Neural crest cell (in vitro differentiated cells): Measurements from ENCODE around the gene NAV1. TPM values are rescaled to one million over a fixed set of nuclear protein-coding genes. Genes with fewer than 3 reads are reported as not detected.
A peak's percentile ranks its signal among the peaks of the same experiment; 100 is the strongest.

Experiments
- DNase-seq: peaks from one replicate; pipeline ENCODE4 v3.0.0; 2021; ENCODE audit warnings: low read depth, mixed read lengths, low spot score
- H3K27ac Mint-ChIP-seq: one replicate; pipeline ENCODE4 v1.8.0; 2021; ENCODE audit warnings: mild to moderate bottlenecking, mixed read lengths; ENCODE audit not compliant: unreplicated experiment
- H3K27me3 Mint-ChIP-seq: 2 replicates; pipeline ENCODE4 v1.8.0; 2021; ENCODE audit warnings: low read depth, mild to moderate bottlenecking, mixed read lengths
- H3K36me3 Mint-ChIP-seq: 2 replicates; pipeline ENCODE4 v1.8.0; 2021; ENCODE audit warnings: low read depth, mild to moderate bottlenecking, mixed read lengths
- H3K4me1 Mint-ChIP-seq: 2 replicates; pipeline ENCODE4 v1.8.0; 2021; ENCODE audit warnings: mixed read lengths
- H3K4me3 Mint-ChIP-seq: one replicate; pipeline ENCODE4 v1.8.0; 2021; ENCODE audit warnings: mild to moderate bottlenecking, mixed read lengths
- H3K9me3 Mint-ChIP-seq: 2 replicates; pipeline ENCODE4 v1.8.0; 2021; ENCODE audit warnings: mixed read lengths
- total RNA-seq: library from RNA; stranded (reverse); gene quantifications from 2 replicates; pipeline ENCODE4 v1.2.1, GENCODE V29; 2021
- TF ChIP-seq, protein P1 (sequence below): fragments of 200-600 bp; sonication (generic); conservative IDR thresholded peaks from 2 replicates; pipeline ENCODE4 v1.5.0; 2021; ENCODE audit warnings: antibody characterized with exemption, mild to moderate bottlenecking

NAV1 gene
- total RNA-seq, 1 donor from 2014 or later, result 47.3 TPM

DNA sequence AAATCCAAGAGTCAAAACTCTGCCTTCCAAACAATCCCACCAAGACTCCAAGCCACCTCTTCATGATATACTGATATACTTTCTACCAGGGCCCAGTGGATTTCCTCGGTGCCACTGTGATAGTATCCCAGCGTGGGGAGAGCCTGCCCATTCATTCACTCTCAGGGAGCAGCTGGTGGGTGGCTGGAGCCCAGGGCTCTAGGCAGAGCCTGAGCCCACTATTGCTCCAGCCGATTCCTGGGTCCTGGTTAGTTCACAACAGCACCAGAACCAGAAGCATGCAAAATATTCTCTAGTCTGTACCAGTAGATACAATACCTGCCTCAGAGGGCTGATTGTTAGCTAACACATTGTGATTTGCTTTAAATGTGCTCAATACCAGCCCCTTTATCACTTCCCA is 32.8 kb upstream of the NAV1 start:
- Mint-ChIP-seq H3K27me3 (peaks cover 4% of the 10 kb centered on the region), H3K4me3 (no peak overlapping the region), H3K36me3 (no peaks in the 10 kb centered on the region), H3K4me1 (peaks cover 36% of the 10 kb centered on the region), H3K27ac (peak overlapping the region; percentile 28), H3K9me3 (no peaks in the 10 kb centered on the region)
- DNase-seq, result no peak
- TF ChIP-seq, protein P1, sequence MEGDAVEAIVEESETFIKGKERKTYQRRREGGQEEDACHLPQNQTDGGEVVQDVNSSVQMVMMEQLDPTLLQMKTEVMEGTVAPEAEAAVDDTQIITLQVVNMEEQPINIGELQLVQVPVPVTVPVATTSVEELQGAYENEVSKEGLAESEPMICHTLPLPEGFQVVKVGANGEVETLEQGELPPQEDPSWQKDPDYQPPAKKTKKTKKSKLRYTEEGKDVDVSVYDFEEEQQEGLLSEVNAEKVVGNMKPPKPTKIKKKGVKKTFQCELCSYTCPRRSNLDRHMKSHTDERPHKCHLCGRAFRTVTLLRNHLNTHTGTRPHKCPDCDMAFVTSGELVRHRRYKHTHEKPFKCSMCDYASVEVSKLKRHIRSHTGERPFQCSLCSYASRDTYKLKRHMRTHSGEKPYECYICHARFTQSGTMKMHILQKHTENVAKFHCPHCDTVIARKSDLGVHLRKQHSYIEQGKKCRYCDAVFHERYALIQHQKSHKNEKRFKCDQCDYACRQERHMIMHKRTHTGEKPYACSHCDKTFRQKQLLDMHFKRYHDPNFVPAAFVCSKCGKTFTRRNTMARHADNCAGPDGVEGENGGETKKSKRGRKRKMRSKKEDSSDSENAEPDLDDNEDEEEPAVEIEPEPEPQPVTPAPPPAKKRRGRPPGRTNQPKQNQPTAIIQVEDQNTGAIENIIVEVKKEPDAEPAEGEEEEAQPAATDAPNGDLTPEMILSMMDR, result no peak

DNA sequence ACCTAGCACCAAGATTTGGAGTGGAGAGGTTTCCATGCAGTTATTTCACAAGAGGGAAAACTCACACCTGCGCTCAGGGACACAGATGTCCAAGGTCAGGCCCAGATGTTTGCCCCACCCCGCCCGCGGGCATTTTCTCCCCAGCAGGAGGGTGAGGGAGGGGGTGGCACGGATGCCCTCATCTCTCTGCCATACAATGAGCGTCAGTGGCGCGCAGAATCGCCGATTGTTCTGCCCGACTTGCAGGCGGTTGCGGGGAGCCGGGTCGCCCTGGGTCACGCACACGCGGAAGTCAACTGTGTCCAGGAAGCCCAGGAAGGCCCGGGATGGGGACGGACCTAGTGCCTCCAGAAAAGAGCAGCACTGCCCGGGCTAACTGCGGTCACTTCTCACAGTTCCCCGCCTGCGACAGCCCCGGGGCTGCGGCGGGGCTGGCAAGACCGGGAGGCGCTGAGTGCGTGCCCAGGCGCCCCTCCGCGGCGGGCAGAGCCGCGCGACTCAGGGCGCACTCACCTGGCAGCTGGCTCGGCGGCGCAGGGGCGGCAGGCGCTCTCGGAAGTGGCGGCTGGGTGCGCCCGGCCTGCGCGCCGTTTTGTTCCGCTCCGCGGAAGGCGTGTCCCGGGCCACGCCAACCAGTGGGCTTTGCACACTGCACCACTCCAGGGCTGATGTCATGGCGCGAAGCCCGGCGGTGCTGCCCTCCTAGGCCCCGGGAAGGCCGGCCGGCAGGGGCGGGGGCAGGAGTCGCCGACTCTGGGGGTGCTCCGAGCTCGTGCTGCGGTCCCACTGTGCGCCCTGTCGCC is 32.2 kb upstream of the NAV1 start, which contains the start of gene CSRP1:
TSS of gene CSRP1 (minus strand) at position 567 of the 803 bp plus-strand sequence. CDS start 10,820 bp downstream, outside the sequence.
- Mint-ChIP-seq H3K27ac (peak within 1 kb of the TSS; percentile 28), H3K27me3 (peaks cover 4% of the 10 kb centered on the region), H3K36me3 (no peaks in the 10 kb centered on the region), H3K9me3 (no peaks in the 10 kb centered on the region), H3K4me3 (no peak within 1 kb of the TSS), H3K4me1 (peaks cover 37% of the 10 kb centered on the region)
- no peak for DNase-seq
- TF ChIP-seq, protein P1, result no peak

DNA sequence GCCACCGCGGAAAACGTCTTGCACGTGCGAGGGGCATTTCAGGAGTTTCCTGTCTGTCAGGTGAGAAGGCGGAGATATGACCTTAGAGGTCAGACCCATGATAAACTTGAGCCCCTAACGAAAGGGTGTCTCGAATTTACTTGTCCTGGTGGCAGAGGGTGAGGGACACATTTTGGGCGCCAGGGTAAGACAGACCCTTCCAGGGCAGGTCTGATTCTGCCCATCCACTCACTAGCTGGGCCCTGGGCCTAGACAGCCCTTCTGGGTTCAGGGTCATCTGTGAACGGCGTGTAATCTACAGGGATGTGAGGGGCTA is 31.6 kb upstream of the NAV1 start:
- no peak for DNase-seq
- TF ChIP-seq, protein P1, result no peak
- Mint-ChIP-seq H3K4me3 (no peak overlapping the region), H3K36me3 (no peaks in the 10 kb centered on the region), H3K27ac (no peak overlapping the region), H3K9me3 (no peaks in the 10 kb centered on the region), H3K4me1 (peaks cover 38% of the 10 kb centered on the region), H3K27me3 (peaks cover 4% of the 10 kb centered on the region)

DNA sequence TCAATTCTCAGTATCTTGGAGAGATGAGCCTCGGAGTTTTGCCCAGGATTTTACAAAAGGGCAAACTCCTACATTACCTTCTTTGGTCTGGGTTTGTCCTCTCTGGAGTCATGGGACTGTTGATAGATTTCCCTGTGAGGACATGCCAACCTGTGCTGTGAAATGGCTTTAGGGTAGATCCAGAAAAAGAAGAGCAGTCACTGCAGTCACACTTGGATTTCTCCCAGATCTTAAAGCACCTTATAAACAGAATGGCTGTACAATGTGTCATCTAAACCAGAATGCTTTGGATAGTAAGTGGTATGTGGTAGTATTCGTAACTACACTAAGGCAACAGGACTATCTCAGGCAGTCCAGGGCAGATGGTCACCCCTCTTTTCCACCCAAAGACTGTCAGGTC is 30.1 kb upstream of the NAV1 start:
- Mint-ChIP-seq H3K36me3 (no peaks in the 10 kb centered on the region), H3K4me1 (peaks cover 41% of the 10 kb centered on the region), H3K27me3 (no peaks in the 10 kb centered on the region), H3K4me3 (no peak overlapping the region), H3K9me3 (no peaks in the 10 kb centered on the region), H3K27ac (no peak overlapping the region)
- no peak for DNase-seq
- TF ChIP-seq, protein P1, result no peak

DNA sequence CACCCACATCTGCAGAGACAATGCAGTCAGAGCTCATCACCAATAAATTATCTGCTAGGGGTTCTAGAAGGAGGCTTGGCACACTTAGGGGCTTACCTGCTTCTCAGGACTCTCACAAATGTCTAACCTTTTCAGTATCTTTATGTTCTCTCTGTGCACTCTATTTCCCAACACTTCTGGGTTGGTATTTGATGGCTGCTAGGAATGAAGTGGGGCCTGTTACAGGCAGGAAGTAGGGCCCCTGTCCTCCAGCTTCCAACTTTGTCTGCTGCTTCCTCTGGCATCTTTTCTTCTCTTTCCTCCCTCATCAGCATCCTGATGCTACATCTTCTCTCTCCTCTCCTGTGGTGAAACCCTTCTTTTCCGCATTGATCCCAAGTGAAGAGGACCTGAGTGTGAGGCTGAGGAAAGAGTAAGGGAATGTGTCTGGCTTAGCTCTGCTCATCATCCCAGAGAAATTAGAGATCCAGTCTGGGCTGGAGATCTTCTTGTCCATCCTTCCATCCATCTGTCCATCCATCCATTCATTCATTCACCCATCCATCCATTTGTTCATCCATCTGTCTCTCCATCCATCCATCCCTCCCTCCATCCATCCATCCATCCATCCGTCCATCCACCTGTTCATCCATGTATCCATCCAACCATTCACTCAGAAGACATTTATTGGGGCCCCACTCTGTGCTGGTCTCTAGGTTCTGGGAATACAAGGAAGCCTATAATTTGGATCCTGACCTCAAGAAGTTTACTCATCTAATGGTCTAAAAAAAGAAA is 29.1 kb upstream of the NAV1 start:
- H3K27me3 Mint-ChIP-seq, result no peaks in the 10 kb centered on the region
- no peaks in the 10 kb centered on the region for H3K36me3 Mint-ChIP-seq
- H3K4me1 Mint-ChIP-seq, result peaks cover 37% of the 10 kb centered on the region
- no peak for DNase-seq
- no peaks in the 10 kb centered on the region for H3K9me3 Mint-ChIP-seq
- TF ChIP-seq, protein P1, result no peak
- no peak overlapping the region for H3K4me3 Mint-ChIP-seq
- H3K27ac Mint-ChIP-seq, result peak overlapping the region; percentile 24
